ENCODE results near the gene ADCY3.

Gene ADCY3

GRCh38 chr2:24924732-24925131, 4.7 kb upstream of the ADCY3 start:
- no peak for DNase-seq

GRCh38 chr2:24924266-24924665, 4.2 kb upstream of the ADCY3 start:
- no peak for DNase-seq

DNA sequence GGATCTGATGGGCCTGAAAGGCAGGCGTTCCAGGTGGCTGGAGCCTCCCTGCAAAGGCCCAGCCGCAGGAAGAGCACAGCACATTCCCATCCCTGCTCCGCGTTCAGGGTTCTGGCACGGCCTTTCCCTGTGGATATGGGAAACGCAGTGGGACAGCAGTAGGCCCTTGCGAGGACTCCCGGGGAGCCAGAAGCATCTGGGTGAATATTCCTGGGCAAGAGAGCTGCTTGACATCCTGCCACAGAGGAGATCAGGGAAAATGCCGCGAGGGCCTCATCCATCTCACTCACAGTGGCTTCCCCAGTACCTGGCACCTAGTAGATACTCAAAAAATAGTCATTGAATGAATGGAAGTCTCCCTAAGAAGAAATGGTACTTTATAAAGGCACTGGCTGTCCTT, 3.1 kb upstream of the ADCY3 start:
- DNase-seq: no peak

GRCh38 chr2:24922556-24922955, 2.5 kb upstream of the ADCY3 start:
- no peak for DNase-seq

- DNase-seq: no peak
Measured at GRCh38 chr2:24920809-24921441, 888 bp upstream of the ADCY3 start.

- DNase-seq: peak in 1 of 2 experiments; percentile 66
Measured at GRCh38 chr2:24919506-24920097, 435 bp downstream of the ADCY3 start.

- peak in 1 of 2 experiments; percentile 40 for DNase-seq
Measured at GRCh38 chr2:24919037-24919505, 966 bp downstream of the ADCY3 start.

DNA sequence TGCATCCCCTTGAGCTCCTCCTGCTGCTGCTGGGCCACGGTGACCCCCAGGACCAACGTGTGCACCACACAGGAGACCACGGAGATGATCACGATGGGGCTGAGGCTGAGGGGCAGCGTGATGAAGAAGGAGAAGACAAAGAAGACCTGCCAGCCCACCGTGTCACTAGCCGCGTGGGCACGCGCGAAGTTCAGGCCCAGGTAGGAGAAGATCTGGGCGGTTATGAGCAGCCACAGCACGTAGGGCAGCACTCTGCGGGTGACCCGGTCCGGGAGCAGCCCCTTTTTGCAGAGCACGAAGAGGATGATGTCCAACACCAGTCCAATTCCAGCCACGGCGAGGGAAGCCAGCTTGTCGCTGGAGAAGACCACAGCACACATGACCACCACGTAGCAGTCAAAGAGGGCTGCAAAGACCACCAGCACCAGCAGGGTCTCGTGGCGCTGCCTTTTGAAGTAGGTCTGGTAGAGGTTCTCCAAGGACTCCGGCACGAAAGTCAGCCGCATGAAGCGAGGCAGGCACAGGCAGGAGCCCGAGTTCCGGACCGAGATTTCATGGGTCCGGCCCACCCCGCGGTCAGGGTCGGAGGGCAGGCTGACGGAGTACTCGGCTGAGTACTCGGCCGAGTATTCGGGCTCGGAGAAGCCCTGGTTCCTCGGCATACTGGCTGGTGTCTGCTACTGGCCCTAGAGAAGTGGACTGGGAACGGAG, 1.6 kb downstream of the ADCY3 start:
- no peak for DNase-seq

DNA sequence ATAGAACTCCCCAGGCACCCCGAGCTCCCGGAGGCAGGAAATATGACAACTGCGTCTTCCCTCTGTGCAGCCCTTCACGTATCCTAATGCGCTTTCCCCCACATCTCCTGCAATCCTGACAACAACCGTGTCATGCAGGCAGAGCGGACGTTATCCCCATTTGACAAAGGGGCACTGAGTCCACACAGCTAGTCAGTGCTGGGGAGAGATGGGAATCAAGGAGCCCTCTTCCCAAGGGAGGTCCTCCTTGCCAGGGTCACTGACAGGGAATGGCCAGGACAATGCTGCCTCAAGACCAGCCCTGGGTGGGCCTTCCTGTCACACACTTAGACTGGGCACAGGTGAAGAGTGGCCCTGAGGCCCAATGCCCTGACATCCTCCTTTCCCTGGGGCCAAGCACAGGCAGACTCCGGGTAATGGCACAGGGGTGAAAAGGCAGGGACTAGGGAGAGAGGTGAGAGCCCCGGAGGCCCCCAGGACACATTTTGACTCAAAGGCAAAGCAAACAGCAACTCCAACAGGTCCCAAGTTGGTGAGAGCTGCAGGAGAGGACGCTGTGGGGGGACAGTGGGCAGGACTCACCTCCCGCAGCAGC, 2.2 kb downstream of the ADCY3 start:
- DNase-seq: no peak

GRCh38 chr2:24917086-24917485, 3.0 kb downstream of the ADCY3 start:
- no peak for DNase-seq

DNA sequence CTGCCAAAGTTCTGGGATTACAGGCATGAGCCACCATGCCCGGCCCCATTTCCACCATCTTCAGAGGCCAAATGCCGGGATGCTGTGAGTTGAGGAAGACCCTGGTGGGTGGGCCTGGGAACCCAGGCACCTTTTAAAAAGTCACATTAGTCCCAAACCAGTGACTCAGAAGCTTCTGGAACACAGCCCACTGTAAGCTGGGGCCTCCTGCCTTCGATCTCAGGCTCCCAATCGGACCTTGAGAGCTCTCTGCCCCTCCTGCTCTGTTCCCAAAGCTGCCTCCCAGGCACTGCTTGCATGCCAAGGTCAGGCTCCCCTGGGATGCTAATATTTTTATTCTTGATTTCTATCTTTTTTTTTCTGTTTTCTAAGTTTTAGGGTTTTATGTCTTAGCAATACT, 4.2 kb downstream of the ADCY3 start:
- no peak for DNase-seq

DNA sequence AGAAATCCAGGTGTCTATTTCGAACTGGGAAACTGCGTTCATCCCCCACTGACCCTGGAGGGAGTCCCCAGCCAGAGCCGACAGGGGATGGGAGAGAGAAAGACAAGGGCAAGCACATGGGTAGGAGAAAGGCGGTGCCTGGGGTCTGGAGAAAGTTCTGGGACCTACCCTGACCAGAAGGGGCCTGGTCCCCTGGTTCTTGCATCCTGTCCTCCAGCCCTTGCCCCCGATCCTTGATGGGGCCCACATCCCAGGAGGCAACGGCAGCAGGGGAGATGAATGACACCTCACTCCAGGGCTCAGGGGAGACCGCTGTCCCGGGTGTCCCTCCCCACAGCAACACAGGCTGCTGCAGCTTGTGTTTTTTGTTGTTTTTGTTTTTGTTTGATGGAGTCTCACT, 4.9 kb downstream of the ADCY3 start:
- no peak for DNase-seq

GRCh38 chr2:24914713-24915112, 5.3 kb downstream of the ADCY3 start:
- no peak for DNase-seq

DNA sequence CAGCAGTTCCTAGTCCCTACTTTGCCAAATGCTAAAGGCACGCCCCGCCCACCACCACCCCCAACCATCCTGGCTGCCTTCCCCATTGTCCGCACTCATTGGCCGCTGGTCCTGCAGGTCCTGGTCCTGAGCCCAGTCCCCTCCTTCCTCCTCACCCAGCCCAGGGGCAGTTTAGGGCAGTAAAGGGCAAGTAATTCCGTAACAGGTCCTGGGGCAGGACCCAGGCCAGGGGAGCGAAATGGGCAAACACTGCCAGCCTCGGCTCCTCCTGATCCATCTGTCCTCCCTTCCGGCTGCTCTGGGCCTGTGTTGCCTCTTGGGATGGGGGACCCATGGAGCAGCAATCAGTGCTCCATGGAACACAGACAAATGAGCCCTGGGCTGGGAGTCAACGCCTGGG, 6.1 kb downstream of the ADCY3 start:
- no peak for DNase-seq

DNA sequence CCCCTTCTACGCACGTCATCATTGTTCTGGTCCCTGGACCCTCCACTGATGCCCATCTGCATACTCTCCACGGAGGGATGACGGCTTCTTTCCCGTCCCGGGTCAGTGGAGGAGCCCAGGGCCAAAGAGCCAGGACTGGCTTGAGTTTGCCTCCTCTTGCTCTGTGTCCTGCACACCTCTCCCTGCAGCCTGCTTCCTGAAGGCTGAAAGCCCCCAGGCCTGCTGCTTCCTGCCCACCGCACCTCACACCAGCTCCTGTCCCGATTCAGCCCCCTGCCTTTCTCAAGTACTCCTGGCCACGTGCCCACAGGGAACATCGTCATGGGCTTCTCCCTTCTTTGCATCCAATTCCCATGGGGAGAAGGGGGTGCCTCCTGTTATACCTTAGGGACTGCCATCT, 7.1 kb downstream of the ADCY3 start:
- DNase-seq: no peak

GRCh38 chr2:24912523-24912922, 7.5 kb downstream of the ADCY3 start:
- no peak for DNase-seq

DNA sequence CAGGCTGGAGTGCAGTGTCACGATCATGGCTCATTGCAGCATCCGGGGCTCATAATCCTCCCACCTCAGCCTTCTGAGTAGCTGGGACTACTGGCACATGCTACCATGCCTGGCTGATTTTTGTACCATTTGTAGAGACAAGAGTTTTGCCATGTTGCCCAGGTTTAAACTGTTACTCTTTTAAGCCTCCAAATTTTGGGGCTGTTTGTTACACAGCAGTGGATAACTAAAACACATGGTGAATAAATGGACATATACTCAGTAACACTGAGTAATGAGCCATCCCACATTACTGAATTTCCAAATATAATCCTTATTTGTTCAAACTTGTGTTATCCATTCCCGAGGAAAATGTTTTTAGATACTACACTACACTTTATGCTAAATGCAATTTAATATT, 9.8 kb downstream of the ADCY3 start:
- DNase-seq: no peak

- no peak for DNase-seq
Measured at GRCh38 chr2:24909555-24910177, 10.4 kb downstream of the ADCY3 start.

DNA sequence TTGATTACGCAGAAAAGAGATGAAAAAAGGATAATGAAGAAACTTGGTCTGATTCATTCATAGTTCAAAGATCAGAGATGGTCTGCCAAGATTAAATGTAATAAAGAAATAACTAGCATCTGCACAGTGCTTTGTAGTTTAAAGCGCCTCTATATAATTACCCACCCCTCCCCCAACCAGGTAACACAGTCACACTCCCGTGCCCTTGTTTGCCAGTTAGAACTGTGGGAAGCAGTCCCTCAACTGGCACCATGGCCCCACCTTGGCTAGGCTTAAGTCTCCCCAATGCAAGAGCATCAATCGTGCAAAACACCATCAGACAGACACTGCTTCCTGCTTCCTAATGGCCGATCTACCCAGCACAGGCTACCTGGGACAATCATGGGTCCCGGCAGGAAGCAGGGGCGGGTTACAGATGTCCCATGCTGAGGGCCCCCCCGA, 11.6 kb downstream of the ADCY3 start:
- no peak for DNase-seq

DNA sequence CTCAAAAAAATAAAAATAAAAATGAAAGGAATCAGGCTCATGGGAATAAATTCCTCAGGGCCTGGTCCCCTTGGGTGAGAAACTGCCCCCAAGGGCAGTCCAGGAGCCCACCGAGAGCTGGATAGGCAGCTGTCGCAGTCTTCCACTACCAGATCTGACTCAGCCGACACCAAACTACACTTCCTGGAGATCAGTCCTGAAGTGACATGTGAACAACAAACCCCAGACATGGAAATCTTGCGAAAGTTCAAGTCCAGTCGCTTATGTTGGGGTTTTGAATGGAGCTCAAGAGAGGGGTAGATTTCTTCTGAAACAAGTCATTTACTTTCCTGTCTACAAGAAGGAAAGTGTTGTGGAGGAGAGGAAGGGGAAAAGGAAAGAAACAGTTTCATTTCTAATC, 12.9 kb downstream of the ADCY3 start:
- DNase-seq: no peak

DNA sequence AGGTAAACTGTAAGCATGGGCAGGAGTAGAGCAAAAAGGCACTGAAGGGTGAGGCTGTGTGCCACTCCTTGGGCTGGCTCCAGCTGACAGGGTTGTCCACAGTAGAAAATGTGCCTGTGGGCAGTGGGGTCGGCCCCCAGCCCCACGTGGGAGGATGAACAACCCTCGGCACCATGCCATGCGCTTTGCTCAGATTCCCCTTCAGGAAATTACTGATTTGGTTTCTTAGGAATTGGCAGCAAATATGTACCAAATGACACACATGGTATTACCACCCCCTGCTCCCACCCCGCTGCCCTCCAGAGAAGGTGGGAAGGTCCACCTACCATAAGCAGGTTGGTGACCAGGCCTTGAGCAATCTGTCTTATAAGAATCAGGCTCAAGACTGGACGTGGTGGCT, 13.6 kb downstream of the ADCY3 start:
- no peak for DNase-seq

DNA sequence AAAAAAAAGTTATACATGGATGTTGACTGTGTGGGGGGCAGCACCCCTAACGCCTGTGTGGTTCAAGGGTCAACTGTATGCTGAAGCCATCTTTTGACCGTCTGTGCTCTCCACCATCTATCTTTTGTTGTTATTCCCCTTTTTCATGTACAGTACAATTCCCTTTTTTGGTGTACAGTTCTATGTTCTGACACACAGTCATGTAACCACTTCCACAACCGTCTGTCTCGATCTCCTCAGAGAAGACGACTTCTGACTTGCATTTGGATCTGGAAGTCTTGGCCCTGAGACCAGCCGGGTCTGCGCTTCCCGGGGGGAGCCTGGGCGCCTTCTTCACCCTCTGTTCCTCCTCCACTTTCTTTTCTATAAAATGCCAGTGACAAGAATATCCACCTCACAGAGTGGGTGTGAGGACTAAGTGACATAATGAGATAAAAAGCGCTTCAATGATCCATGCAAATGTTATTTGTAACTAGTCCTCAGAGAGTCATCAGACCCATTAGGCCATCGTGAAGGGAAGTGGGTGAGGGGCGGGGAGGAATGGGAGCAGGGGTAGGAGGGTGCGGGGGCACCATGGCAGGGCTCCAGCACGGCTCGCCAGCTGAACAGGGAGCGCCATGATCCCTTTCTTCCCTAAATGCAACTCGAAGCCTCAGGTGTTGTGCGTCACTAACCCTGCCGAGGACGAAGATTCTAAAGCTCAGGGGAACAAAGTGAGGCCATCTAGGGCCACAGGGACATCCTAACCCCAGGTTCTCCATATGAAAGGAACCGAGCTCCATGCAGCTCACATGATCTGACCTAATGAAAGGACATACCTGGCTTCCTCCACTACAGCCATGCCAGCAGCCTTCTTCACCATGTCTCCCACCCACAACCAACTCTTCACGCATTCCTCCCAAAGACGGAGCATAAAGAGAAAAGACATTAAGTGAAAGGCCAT, 16.6 kb downstream of the ADCY3 start:
- no peak for DNase-seq
